Measurements from ENCODE around the gene NEIL3.

DNA sequence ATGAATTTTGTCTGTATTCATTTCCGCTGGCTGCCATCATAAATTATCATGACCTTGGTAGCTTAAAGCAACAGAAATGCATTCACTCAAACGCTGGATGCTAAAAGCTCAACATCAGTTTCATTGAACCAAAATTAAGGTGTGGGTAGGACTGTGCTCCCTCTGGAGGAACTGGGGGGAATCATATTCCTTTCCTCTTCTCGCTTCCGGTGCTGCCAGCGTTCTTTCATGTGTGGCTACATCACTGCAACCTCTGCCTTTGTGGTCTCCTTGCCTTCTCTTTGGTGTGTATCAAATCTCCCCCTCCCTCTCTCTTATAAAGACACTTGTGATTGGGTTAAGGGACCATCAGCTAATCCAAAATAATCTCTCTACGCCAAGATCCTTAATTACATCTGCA, 39.5 kb downstream of the NEIL3 start:
- TF ChIP-seq, protein P1, sequence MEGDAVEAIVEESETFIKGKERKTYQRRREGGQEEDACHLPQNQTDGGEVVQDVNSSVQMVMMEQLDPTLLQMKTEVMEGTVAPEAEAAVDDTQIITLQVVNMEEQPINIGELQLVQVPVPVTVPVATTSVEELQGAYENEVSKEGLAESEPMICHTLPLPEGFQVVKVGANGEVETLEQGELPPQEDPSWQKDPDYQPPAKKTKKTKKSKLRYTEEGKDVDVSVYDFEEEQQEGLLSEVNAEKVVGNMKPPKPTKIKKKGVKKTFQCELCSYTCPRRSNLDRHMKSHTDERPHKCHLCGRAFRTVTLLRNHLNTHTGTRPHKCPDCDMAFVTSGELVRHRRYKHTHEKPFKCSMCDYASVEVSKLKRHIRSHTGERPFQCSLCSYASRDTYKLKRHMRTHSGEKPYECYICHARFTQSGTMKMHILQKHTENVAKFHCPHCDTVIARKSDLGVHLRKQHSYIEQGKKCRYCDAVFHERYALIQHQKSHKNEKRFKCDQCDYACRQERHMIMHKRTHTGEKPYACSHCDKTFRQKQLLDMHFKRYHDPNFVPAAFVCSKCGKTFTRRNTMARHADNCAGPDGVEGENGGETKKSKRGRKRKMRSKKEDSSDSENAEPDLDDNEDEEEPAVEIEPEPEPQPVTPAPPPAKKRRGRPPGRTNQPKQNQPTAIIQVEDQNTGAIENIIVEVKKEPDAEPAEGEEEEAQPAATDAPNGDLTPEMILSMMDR (IDR thresholded peaks at IDR 0.05) = no peak
- TF ChIP-seq POLR2A (IDR thresholded peaks at IDR 0.05) (no peak), EP300 (IDR thresholded peaks at IDR 0.05) (no peak), POLR2AphosphoS5 (IDR thresholded peaks at IDR 0.05) (no peak)

All from suprapubic skin (tissue), 4 donors.